Tibial nerve (tissue), 4 donors: Measurements from ENCODE around the gene CNNM4.

ENCODE experiments used
- EP300 ChIP-seq, 2 donors: sonication (generic); formaldehyde crosslinking; IDR thresholded peaks; one replicate each; pipeline ENCODE4 v1.6.1; 2017; ENCODE audit warnings: antibody characterized with exemption in 2 of 2, mild to moderate bottlenecking in 1 of 2
- TF ChIP-seq, protein P1 (sequence below), 5 experiments: fragments of 200-600 bp in 3 of 5; fragments of 450-650 bp in 2 of 5; sonication (generic) in 3 of 5; IDR thresholded peaks; one replicate each; pipeline ENCODE4 v1.5.1; 2016 to 2019; ENCODE audit warnings: antibody characterized with exemption in 5 of 5, mild to moderate bottlenecking in 3 of 5, moderate library complexity in 2 of 5

DNA sequence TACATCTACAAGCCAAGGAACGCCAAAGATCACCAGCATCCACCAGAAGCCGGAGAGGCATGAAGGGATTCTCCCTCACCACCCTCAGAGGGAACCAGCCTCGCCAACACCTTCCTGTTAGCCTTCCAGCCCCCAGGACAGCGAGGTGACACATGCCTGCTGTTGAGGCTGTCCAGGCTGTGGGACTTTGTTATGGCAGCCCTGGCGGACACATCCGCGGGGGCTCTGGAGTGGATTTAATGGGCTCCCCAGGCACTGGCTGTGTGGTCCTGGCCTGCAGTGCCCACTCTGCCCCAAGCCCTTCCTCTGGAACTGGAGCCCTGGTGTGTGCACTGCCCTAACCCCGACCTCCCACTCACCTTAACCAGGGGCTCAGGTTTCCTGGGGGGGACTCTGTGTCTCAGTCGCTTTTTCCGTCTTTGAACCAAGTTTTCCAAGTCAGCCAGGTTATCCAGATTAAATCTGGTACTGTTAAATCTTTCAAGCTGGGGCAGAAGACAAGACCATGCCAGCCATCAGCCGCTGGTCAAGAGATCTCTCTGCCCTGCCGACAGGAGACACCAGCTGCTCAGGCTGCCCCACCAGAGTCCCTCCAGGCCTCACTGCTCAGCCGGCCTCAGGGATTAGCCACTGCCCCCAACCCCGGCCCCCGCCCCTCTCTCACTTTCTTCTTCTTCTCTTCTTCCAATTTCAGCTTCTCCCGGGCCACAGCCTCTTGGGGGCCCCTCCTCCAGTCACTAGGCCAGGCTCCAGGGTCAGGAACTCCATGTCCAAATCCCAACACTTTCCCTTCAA, 81.2 kb downstream of the CNNM4 start:
- TF ChIP-seq, protein P1, sequence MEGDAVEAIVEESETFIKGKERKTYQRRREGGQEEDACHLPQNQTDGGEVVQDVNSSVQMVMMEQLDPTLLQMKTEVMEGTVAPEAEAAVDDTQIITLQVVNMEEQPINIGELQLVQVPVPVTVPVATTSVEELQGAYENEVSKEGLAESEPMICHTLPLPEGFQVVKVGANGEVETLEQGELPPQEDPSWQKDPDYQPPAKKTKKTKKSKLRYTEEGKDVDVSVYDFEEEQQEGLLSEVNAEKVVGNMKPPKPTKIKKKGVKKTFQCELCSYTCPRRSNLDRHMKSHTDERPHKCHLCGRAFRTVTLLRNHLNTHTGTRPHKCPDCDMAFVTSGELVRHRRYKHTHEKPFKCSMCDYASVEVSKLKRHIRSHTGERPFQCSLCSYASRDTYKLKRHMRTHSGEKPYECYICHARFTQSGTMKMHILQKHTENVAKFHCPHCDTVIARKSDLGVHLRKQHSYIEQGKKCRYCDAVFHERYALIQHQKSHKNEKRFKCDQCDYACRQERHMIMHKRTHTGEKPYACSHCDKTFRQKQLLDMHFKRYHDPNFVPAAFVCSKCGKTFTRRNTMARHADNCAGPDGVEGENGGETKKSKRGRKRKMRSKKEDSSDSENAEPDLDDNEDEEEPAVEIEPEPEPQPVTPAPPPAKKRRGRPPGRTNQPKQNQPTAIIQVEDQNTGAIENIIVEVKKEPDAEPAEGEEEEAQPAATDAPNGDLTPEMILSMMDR (IDR thresholded peaks at IDR 0.05): no peak
- no peak for TF ChIP-seq EP300 (IDR thresholded peaks at IDR 0.05)
